ENCODE data around the gene LNP1. TPM values are rescaled to one million over a fixed set of nuclear protein-coding genes. Genes with fewer than 3 reads are reported as not detected.

Gene LNP1
- total RNA-seq, 1 donor from 2014 or later, result 2.6 TPM

DNA sequence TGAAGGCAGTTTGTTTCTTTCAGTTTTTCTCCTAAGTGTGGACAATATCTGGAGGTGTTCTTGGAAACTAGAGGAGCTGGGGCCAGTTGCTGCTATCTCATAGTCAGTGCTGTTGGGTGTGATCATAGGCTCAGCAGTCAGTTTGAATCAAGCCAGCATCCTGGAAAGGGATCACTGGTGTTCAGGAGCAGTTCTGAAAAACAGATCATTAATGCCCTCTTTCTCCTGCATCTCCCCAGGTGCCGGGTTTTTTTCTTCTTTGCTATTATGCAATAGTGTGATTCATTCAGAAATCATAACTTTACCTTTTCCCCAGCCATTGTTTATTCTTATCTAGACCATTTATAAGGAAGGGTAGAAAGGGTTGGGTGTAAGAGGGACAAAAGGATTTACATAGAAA is 24.0 kb downstream of the LNP1 start:
- Mint-ChIP-seq H3K4me1 (ENCODE audit: low read depth, unreplicated experiment) (no peaks in the 10 kb centered on the region), H3K9me3 (ENCODE audit: unreplicated experiment) (peaks cover 2% of the 10 kb centered on the region), H3K27ac (ENCODE audit: unreplicated experiment) (no peak overlapping the region), H3K4me3 (ENCODE audit: unreplicated experiment) (no peak overlapping the region), H3K27me3 (ENCODE audit: low read depth, unreplicated experiment) (no peaks in the 10 kb centered on the region), H3K36me3 (ENCODE audit: low read depth, unreplicated experiment) (no peaks in the 10 kb centered on the region)
- TF ChIP-seq, protein P1, sequence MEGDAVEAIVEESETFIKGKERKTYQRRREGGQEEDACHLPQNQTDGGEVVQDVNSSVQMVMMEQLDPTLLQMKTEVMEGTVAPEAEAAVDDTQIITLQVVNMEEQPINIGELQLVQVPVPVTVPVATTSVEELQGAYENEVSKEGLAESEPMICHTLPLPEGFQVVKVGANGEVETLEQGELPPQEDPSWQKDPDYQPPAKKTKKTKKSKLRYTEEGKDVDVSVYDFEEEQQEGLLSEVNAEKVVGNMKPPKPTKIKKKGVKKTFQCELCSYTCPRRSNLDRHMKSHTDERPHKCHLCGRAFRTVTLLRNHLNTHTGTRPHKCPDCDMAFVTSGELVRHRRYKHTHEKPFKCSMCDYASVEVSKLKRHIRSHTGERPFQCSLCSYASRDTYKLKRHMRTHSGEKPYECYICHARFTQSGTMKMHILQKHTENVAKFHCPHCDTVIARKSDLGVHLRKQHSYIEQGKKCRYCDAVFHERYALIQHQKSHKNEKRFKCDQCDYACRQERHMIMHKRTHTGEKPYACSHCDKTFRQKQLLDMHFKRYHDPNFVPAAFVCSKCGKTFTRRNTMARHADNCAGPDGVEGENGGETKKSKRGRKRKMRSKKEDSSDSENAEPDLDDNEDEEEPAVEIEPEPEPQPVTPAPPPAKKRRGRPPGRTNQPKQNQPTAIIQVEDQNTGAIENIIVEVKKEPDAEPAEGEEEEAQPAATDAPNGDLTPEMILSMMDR (IDR thresholded peaks at IDR 0.05; ENCODE audit: insufficient read depth, low read depth, low read length), result no peak
- TF ChIP-seq EZH2 (IDR thresholded peaks at IDR 0.05; ENCODE audit: insufficient read depth, low read length), result no peak
- Histone ChIP-seq H3K9me3 (ENCODE audit: insufficient read depth, low read depth, low read length) (no peaks in the 10 kb centered on the region), H3K4me3 (ENCODE audit: insufficient read depth, low read depth, low read length) (no peak overlapping the region), H3K4me2 (ENCODE audit: low read length) (no peak overlapping the region), H3K27ac (ENCODE audit: low read depth, low read length) (no peak overlapping the region), H3K27me3 (ENCODE audit: insufficient read depth, low read length) (no peaks in the 10 kb centered on the region), H3K4me1 (ENCODE audit: insufficient read depth, low read length) (no peaks in the 10 kb centered on the region), H3K36me3 (ENCODE audit: insufficient read depth, low read length) (no peaks in the 10 kb centered on the region), H2AFZ (ENCODE audit: low read depth, low read length) (no peak overlapping the region), H4K20me1 (ENCODE audit: insufficient read depth, low read length) (no peaks in the 10 kb centered on the region), H3K9ac (ENCODE audit: low read length) (no peak overlapping the region), H3K79me2 (ENCODE audit: insufficient read depth, low read length) (no peaks in the 10 kb centered on the region)
- DNase-seq (ENCODE audit: low read depth) (no peak), FAIRE-seq (no peak)

DNA sequence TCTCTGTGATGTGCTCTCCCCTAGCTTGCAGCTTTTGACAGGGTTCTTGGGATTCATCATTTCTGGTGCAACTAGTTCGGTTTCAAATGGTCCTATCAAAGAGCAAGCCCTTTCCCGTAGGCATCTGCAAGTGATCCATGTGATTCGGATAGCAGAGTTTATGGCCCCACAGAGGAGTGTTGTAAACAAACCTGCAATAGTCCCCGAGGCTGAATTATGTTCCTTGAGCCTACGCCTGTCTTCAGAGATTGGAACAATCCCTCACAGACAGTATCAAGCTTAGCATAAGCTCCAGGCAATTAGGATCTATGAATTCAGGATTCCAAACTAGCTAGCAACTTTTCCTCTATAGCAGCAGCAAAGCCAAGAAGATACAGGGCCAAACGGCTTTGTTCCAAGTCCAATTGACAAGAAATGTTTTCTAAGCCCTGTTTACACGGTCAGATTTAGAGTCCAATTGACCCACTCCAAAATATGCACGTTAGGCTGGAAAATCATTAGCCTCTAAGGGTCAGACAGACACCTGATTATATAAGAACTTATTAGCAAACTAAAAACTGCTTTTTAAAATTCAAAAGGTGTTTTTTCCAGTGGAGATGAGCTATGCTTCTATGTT is 24.8 kb downstream of the LNP1 start:
- H3K4me3 Mint-ChIP-seq (ENCODE audit: unreplicated experiment), result no peak overlapping the region
- H3K9ac ChIP-seq (ENCODE audit: low read length), result no peak overlapping the region
- no peak for TF ChIP-seq EZH2 (IDR thresholded peaks at IDR 0.05; ENCODE audit: insufficient read depth, low read length)
- TF ChIP-seq, protein P1 (IDR thresholded peaks at IDR 0.05; ENCODE audit: insufficient read depth, low read depth, low read length), result no peak
- no peak overlapping the region for H2AFZ ChIP-seq (ENCODE audit: low read depth, low read length)
- H3K27ac Mint-ChIP-seq (ENCODE audit: unreplicated experiment), result no peak overlapping the region
- H3K4me2 ChIP-seq (ENCODE audit: low read length), result no peak overlapping the region
- no peak overlapping the region for H3K27ac ChIP-seq (ENCODE audit: low read depth, low read length)
- no peaks in the 10 kb centered on the region for H3K27me3 Mint-ChIP-seq (ENCODE audit: low read depth, unreplicated experiment)
- H3K4me1 ChIP-seq (ENCODE audit: insufficient read depth, low read length), result no peaks in the 10 kb centered on the region
- H3K9me3 ChIP-seq (ENCODE audit: insufficient read depth, low read depth, low read length), result no peaks in the 10 kb centered on the region
- no peaks in the 10 kb centered on the region for H3K4me1 Mint-ChIP-seq (ENCODE audit: low read depth, unreplicated experiment)
- no peaks in the 10 kb centered on the region for H3K79me2 ChIP-seq (ENCODE audit: insufficient read depth, low read length)
- peaks cover 2% of the 10 kb centered on the region for H3K9me3 Mint-ChIP-seq (ENCODE audit: unreplicated experiment)
- H3K4me3 ChIP-seq (ENCODE audit: insufficient read depth, low read depth, low read length), result no peak overlapping the region
- H4K20me1 ChIP-seq (ENCODE audit: insufficient read depth, low read length), result no peaks in the 10 kb centered on the region
- no peaks in the 10 kb centered on the region for H3K27me3 ChIP-seq (ENCODE audit: insufficient read depth, low read length)
- FAIRE-seq, result no peak
- H3K36me3 Mint-ChIP-seq (ENCODE audit: low read depth, unreplicated experiment), result no peaks in the 10 kb centered on the region
- H3K36me3 ChIP-seq (ENCODE audit: insufficient read depth, low read length), result no peaks in the 10 kb centered on the region
- no peak for DNase-seq (ENCODE audit: low read depth)

DNA sequence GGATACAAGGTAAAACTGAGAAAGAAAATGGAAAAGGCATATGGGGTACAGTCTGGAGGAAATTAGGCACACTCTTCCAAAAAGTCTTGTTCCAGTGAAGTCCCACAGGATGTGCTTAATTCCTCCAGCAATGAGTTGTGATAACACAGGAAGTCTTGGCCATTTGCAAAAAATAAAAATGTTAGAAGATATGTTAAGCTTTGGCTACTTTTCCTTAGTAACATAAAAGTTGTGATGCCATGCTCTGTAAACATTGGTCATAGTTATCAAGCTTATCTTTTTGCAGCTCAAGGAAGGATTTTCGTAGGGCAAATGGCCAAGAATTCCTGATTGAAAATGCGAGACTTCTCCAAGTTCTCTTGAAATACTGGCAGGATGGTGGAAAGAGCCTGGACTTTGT is 26.4 kb downstream of the LNP1 start:
- H3K4me3 ChIP-seq (ENCODE audit: insufficient read depth, low read depth, low read length), result no peak overlapping the region
- Mint-ChIP-seq H3K27me3 (ENCODE audit: low read depth, unreplicated experiment) (no peaks in the 10 kb centered on the region), H3K4me1 (ENCODE audit: low read depth, unreplicated experiment) (no peaks in the 10 kb centered on the region), H3K9me3 (ENCODE audit: unreplicated experiment) (peaks cover 2% of the 10 kb centered on the region), H3K27ac (ENCODE audit: unreplicated experiment) (no peak overlapping the region), H3K4me3 (ENCODE audit: unreplicated experiment) (no peak overlapping the region), H3K36me3 (ENCODE audit: low read depth, unreplicated experiment) (no peaks in the 10 kb centered on the region)
- H3K9me3 ChIP-seq (ENCODE audit: insufficient read depth, low read depth, low read length), result no peaks in the 10 kb centered on the region
- no peaks in the 10 kb centered on the region for H4K20me1 ChIP-seq (ENCODE audit: insufficient read depth, low read length)
- H3K79me2 ChIP-seq (ENCODE audit: insufficient read depth, low read length), result no peaks in the 10 kb centered on the region
- H2AFZ ChIP-seq (ENCODE audit: low read depth, low read length), result no peak overlapping the region
- TF ChIP-seq EZH2 (IDR thresholded peaks at IDR 0.05; ENCODE audit: insufficient read depth, low read length), result no peak
- H3K4me1 ChIP-seq (ENCODE audit: insufficient read depth, low read length), result no peaks in the 10 kb centered on the region
- no peak overlapping the region for H3K9ac ChIP-seq (ENCODE audit: low read length)
- DNase-seq (ENCODE audit: low read depth) (peak; percentile 8), FAIRE-seq (no peak)
- no peak overlapping the region for H3K27ac ChIP-seq (ENCODE audit: low read depth, low read length)
- H3K27me3 ChIP-seq (ENCODE audit: insufficient read depth, low read length), result no peaks in the 10 kb centered on the region
- H3K36me3 ChIP-seq (ENCODE audit: insufficient read depth, low read length), result no peaks in the 10 kb centered on the region
- H3K4me2 ChIP-seq (ENCODE audit: low read length), result no peak overlapping the region

All from astrocyte (in vitro differentiated cells and primary cell).